Erythroblast (primary cell): Measurements from ENCODE around the gene MIB2.

ENCODE experiments used
- GATA1 ChIP-seq: IDR thresholded peaks from 2 replicates; pipeline ENCODE4 v1.6.1; 2011; ENCODE audit warnings: low read depth, mild to moderate bottlenecking, control low read depth, low read length, moderate library complexity
- POLR2A ChIP-seq: IDR thresholded peaks from 2 replicates; pipeline ENCODE4 v1.6.1; 2011; ENCODE audit warnings: mild to moderate bottlenecking, low read length

- TF ChIP-seq POLR2A: no peak
- no peak for TF ChIP-seq GATA1
Measured at GRCh38 chr1:1609822-1610485, 5.3 kb upstream of the MIB2 start.
